ENCODE measurements around the gene NALCN.

Gene NALCN

DNA sequence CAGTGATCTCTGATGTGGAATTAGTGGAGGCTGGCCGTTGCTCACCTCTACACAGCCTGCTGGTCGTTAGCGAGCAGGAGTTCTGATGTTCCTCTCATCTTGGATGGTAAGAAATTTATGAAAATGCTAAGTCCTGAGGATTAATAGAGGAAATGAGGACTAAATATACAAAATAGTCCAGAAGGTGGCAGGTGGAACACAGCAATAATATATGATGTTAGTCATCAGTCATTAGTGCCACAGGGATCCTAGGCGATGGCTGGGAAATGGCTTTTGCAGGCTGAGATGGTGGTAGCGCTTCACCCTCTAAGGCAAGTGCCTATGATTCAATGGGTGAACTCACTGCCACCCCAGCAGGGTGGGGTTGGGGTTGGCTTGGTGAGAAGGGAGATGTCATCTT is 403.1 kb downstream of the NALCN start:
- DNase-seq = no peak

DNA sequence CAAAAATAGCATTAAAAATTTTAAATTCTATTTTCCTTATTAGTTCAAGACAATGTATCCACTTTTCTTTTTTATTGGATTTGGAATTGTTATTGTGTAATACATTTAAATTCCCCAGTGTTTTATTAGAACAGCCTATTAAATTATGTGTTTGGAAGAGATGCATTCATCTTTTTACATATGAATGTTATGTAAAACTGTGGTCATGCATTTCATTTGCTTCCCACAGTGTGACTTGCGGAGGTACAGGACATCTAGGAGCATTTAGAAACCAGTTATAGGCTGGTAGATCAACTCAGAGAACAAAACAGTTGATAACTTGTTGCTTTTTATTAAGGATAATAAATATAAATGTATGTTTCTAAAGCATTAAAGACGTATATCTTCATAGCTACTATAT is 406.2 kb downstream of the NALCN start:
- DNase-seq = no peak

DNA sequence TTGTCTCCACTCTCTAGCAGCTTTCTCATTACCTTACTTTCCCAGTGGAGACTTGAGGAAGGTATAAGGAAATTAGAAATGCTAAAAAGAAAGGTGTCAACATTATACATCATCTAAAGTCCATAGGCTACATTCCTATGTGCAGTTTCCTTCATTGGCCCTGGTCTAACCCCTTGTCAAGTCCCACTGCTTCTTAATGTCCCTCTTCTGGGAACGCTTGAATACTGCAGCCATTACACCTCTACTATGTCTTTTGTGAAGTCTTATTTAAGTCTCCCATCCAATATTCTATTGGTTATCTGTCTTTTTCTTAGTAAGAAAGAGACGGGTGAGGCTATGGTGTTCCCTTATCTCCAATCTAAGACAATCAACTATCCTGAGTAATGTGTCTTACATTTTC is 409.1 kb downstream of the NALCN start:
- DNase-seq = no peak
